Subcutaneous adipose tissue (tissue), 4 donors: Measurements from ENCODE around the gene CDC73. TPM values are rescaled to one million over a fixed set of nuclear protein-coding genes. Genes with fewer than 3 reads are reported as not detected.

Experiments
- small RNA-seq: library from RNA; depleted of rRNA; stranded (forward); fragments of <200 nt; gene quantifications from one replicate; pipeline ENCODE3, GENCODE V24; 2016
- total RNA-seq, 4 donors: library from RNA; depleted of rRNA; stranded (reverse); fragments of >200 nt; gene quantifications; one replicate each; pipeline ENCODE4 v1.1.0, GENCODE V29; 2016
- TF ChIP-seq, protein P1 (sequence below): fragments of 450-650 bp; IDR thresholded peaks from one replicate; pipeline ENCODE4 v1.5.1; 2016; ENCODE audit warnings: low read depth, mild to moderate bottlenecking, control low read depth, antibody characterized with exemption, moderate library complexity

CDC73 gene
- total RNA-seq, 4 donors from 2014 or later = 35.2 to 74.8 (median 41.8) TPM

DNA sequence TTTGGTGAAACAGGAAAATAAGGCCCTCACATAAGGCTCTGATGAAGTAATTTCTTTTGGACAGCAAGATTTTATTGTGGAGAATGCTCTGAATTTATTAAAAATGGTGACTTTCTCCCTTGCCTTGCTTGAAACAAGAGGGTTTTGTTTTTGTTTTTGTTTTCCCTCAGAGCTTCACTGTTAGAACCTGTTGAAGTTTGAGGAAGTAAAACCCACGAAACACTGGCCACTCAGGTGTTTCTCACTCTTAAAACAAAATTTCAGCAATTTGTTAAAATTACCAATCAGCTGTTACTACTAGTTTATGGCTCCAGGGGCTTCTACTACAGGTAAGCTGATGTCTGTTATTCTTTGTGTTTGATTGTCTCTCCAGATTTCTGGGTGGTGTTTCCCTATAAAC lies 177.2 kb downstream of the CDC73 start:
- TF ChIP-seq, protein P1, sequence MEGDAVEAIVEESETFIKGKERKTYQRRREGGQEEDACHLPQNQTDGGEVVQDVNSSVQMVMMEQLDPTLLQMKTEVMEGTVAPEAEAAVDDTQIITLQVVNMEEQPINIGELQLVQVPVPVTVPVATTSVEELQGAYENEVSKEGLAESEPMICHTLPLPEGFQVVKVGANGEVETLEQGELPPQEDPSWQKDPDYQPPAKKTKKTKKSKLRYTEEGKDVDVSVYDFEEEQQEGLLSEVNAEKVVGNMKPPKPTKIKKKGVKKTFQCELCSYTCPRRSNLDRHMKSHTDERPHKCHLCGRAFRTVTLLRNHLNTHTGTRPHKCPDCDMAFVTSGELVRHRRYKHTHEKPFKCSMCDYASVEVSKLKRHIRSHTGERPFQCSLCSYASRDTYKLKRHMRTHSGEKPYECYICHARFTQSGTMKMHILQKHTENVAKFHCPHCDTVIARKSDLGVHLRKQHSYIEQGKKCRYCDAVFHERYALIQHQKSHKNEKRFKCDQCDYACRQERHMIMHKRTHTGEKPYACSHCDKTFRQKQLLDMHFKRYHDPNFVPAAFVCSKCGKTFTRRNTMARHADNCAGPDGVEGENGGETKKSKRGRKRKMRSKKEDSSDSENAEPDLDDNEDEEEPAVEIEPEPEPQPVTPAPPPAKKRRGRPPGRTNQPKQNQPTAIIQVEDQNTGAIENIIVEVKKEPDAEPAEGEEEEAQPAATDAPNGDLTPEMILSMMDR = no peak

DNA sequence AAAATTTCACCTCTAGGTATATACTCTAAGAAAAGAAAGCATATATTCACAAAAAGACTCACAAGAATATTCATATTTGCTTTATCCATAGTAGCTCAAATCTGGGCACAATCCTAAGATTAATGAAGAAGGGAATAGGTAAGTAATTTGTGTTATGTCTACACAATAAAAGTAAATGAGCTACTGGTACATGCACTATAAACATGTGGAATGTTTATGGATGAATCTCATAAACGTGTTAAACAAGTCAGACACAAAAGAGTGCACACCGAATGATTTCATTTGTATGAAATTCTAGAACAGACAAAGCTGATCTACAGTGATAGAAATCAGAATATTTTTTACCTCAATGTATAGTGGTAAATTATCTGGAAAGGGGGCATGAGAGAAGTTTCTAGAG lies 179.9 kb downstream of the CDC73 start:
- TF ChIP-seq, protein P1 = no peak

DNA sequence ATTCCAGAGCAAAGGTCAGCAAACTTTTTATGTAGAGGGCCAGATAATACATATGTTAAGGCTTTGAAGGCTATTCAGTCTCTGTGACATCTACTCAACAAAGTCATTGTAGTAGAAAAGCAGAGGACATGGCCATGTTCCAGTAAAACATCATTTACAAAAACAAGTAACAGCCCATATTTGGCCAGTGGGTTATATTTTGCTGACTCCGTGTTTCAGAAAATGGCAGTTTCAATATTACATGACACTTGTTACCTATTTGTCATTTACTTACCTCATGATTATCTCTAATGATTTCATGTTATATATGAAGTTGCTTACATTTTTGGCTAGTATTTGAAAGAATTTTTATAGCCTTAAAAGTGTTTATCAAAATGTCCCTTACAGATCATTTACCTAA lies 182.0 kb downstream of the CDC73 start:
- TF ChIP-seq, protein P1 = no peak

Small RNA genes lying within 50 kb of the gene (small RNA-seq; reads per million reads assigned to genes)
- not detected for gene MIR1278

Other genes starting within 250 kb of the CDC73 start
- gene UCHL5, start 62.7 kb upstream of the CDC73 start, total RNA-seq = 10 to 100 TPM; 29.2 to 42.6 (median 34.0) TPM
- 100 to 1,000 TPM in 1 of 4 donors, 10 to 100 TPM in 3; 65.1 to 120 (median 92.4) TPM for gene RO60, start 62.4 kb upstream of the CDC73 start, total RNA-seq
- 10 to 100 TPM in 1 of 4 donors, 1 to 10 TPM in 3; 7.7 to 20.2 (median 8.5) TPM for gene GLRX2, start 16.6 kb upstream of the CDC73 start, total RNA-seq
- gene B3GALT2, start 64.6 kb downstream of the CDC73 start, total RNA-seq = under 1 TPM in 3 of 4 donors, not detected in 1; 0.17 to 0.65 (median 0.22) TPM